Measurements from ENCODE around the gene DHRS13. TPM values are rescaled to one million over a fixed set of nuclear protein-coding genes. Genes with fewer than 3 reads are reported as not detected.

DHRS13 gene
- total and polyA plus RNA-seq, 2 experiments from 2014 or later, result 2.6 to 5.2 TPM

GRCh38 chr17:28950752-28951427 lies 48.0 kb upstream of the DHRS13 start:
- H3K4me2 ChIP-seq (ENCODE audit: unreplicated experiment), result peak overlapping the region; percentile 78
- 0 to 1% methylated on average over 16 to 50 of the region's 51 CpGs for WGBS, 2 experiments (ENCODE audit: low coverage in 1 of 2, low lambda C conversion rate in 2 of 2, missing lambda C conversion rate in 2 of 2)
- H3K9me3 ChIP-seq (ENCODE audit: low read depth), result no peaks in the 10 kb centered on the region
- H3K27me3 ChIP-seq (replicated peaks; ENCODE audit: insufficient read depth), result no peaks in the 10 kb centered on the region
- H3K4me3 ChIP-seq, result peak overlapping the region; percentile 87
- peak overlapping the region; percentile 21; the same call in 1 of the 2 replicates for H2AFZ ChIP-seq
- H3K79me2 ChIP-seq (ENCODE audit: insufficient read depth), result peaks cover 49% of the 10 kb centered on the region
- no peaks in the 10 kb centered on the region for H3K9me2 ChIP-seq (ENCODE audit: insufficient read depth)
- no peak for DNase-seq
- peaks cover 26% of the 10 kb centered on the region for H3K4me1 ChIP-seq (ENCODE audit: insufficient read depth)
- peak overlapping the region; percentile 86 for H3K9ac ChIP-seq
- peaks cover 35% of the 10 kb centered on the region for H3F3A ChIP-seq (ENCODE audit: insufficient read depth)
- TF ChIP-seq EZH2 (IDR thresholded peaks at IDR 0.05; ENCODE audit: insufficient read depth, poor library complexity, severe bottlenecking) (no peak), EZH2phosphoT487 (IDR thresholded peaks at IDR 0.05; ENCODE audit: insufficient read depth, low read depth) (no peak)
- H3K27ac ChIP-seq, result peak overlapping the region; percentile 88
- in situ Hi-C loops (cut with MboI), result no loop called here
- H3K36me3 ChIP-seq (ENCODE audit: low read depth), result peaks cover 4% of the 10 kb centered on the region; the same call in 1 of the 2 replicates
- no peaks in the 10 kb centered on the region for H4K20me1 ChIP-seq (ENCODE audit: insufficient read depth)

DNA sequence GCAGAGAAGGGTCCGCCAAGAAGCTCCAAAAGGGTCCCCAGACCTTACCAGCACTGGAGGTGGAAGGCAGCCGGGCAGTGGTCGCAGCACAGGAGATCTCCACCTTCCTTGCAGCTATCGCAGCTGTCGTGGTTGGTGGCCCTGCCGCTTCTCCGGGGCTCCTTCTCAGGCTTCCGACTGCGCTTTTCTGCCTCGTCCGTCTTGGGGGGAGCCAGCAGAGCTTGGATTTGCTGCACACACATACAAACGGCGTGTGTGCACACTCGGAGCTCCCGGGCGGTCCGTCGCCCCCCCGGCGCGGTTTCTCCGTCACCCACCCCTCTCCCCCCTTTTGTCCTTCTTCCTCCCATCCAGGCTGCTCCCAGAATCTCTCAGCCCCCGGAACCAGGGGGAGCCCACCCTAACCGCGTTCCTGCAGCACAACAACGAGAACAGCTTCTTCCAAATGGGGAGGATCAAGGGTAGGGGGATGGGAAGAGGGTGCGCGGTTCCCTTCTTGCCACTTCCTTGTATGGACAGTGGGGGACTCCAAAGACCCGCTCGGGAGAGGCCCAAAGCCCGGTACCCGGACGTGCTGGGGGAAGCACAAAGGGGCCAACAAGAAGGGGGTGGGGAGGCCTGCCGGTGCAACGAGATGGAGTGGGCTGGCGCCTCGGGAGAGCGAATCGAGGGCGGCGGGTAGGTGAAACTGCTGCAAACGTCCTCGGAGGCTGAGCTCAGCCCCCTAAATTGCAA lies 47.3 kb upstream of the DHRS13 start:
- peaks cover 33% of the 10 kb centered on the region for H3K4me1 ChIP-seq (ENCODE audit: insufficient read depth)
- no peaks in the 10 kb centered on the region for H3K9me3 ChIP-seq (ENCODE audit: low read depth)
- H3K27me3 ChIP-seq (replicated peaks; ENCODE audit: insufficient read depth), result no peaks in the 10 kb centered on the region
- H3K9me2 ChIP-seq (ENCODE audit: insufficient read depth), result no peaks in the 10 kb centered on the region
- peak overlapping the region; percentile 78 for H3K4me2 ChIP-seq (ENCODE audit: unreplicated experiment)
- peaks cover 42% of the 10 kb centered on the region for H3F3A ChIP-seq (ENCODE audit: insufficient read depth)
- peaks cover 56% of the 10 kb centered on the region for H3K79me2 ChIP-seq (ENCODE audit: insufficient read depth)
- in situ Hi-C loops (cut with MboI), result no loop called here
- TF ChIP-seq EZH2 (IDR thresholded peaks at IDR 0.05; ENCODE audit: insufficient read depth, poor library complexity, severe bottlenecking), result no peak
- no peak for TF ChIP-seq EZH2phosphoT487 (IDR thresholded peaks at IDR 0.05; ENCODE audit: insufficient read depth, low read depth)
- H2AFZ ChIP-seq, result peak overlapping the region; percentile 81
- peak overlapping the region; percentile 87 for H3K4me3 ChIP-seq
- H3K36me3 ChIP-seq (ENCODE audit: low read depth), result peaks cover 4% of the 10 kb centered on the region; the same call in 1 of the 2 replicates
- peak; percentile 61 for DNase-seq
- 0 to 1% methylated on average over 24 to 43 of the region's 43 CpGs for WGBS, 2 experiments (ENCODE audit: low coverage in 1 of 2, low lambda C conversion rate in 2 of 2, missing lambda C conversion rate in 2 of 2)
- no peaks in the 10 kb centered on the region for H4K20me1 ChIP-seq (ENCODE audit: insufficient read depth)
- peak overlapping the region; percentile 86 for H3K9ac ChIP-seq
- peak overlapping the region; percentile 88 for H3K27ac ChIP-seq

- peak; percentile 89 for DNase-seq
Observed at GRCh38 chr17:28949185-28950016, 46.5 kb upstream of the DHRS13 start.

GRCh38 chr17:28948873-28949184 lies 46.0 kb upstream of the DHRS13 start:
- H3K27ac ChIP-seq, result peak overlapping the region; percentile 88
- DNase-seq, result no peak
- peaks cover 70% of the 10 kb centered on the region for H3K79me2 ChIP-seq (ENCODE audit: insufficient read depth)
- 1 to 2% methylated on average over 13 to 15 of the region's 15 CpGs for WGBS, 2 experiments (ENCODE audit: low coverage in 1 of 2, low lambda C conversion rate in 2 of 2, missing lambda C conversion rate in 2 of 2)
- H3K4me3 ChIP-seq, result peak overlapping the region; percentile 87
- peaks cover 4% of the 10 kb centered on the region; the same call in 1 of the 2 replicates for H3K36me3 ChIP-seq (ENCODE audit: low read depth)
- H3K27me3 ChIP-seq (replicated peaks; ENCODE audit: insufficient read depth), result no peaks in the 10 kb centered on the region
- H2AFZ ChIP-seq, result peak overlapping the region; percentile 81
- peaks cover 47% of the 10 kb centered on the region for H3K4me1 ChIP-seq (ENCODE audit: insufficient read depth)
- H4K20me1 ChIP-seq (ENCODE audit: insufficient read depth), result peaks cover 3% of the 10 kb centered on the region; the same call in 1 of the 2 replicates
- H3K4me2 ChIP-seq (ENCODE audit: unreplicated experiment), result peak overlapping the region; percentile 78
- H3K9me2 ChIP-seq (ENCODE audit: insufficient read depth), result no peaks in the 10 kb centered on the region
- TF ChIP-seq EZH2phosphoT487 (IDR thresholded peaks at IDR 0.05; ENCODE audit: insufficient read depth, low read depth) (no peak), EZH2 (IDR thresholded peaks at IDR 0.05; ENCODE audit: insufficient read depth, poor library complexity, severe bottlenecking) (no peak)
- no peaks in the 10 kb centered on the region for H3K9me3 ChIP-seq (ENCODE audit: low read depth)
- peak overlapping the region; percentile 86 for H3K9ac ChIP-seq
- peaks cover 55% of the 10 kb centered on the region for H3F3A ChIP-seq (ENCODE audit: insufficient read depth)
- in situ Hi-C loops (cut with MboI), result no loop called here

More at GRCh38 chr17:28949185-28950016, 46.5 kb upstream of the DHRS13 start:
- no peaks in the 10 kb centered on the region for H3K9me3 ChIP-seq (ENCODE audit: low read depth)
- peak overlapping the region; percentile 86 for H3K9ac ChIP-seq
- no peak for TF ChIP-seq EZH2 (IDR thresholded peaks at IDR 0.05; ENCODE audit: insufficient read depth, poor library complexity, severe bottlenecking)
- TF ChIP-seq EZH2phosphoT487 (IDR thresholded peaks at IDR 0.05; ENCODE audit: insufficient read depth, low read depth), result no peak
- peak overlapping the region; percentile 81 for H2AFZ ChIP-seq
- peaks cover 41% of the 10 kb centered on the region for H3K4me1 ChIP-seq (ENCODE audit: insufficient read depth)
- H3K4me3 ChIP-seq, result peak overlapping the region; percentile 87
- H3K79me2 ChIP-seq (ENCODE audit: insufficient read depth), result peaks cover 64% of the 10 kb centered on the region
- peaks cover 4% of the 10 kb centered on the region; the same call in 1 of the 2 replicates for H3K36me3 ChIP-seq (ENCODE audit: low read depth)
- no peaks in the 10 kb centered on the region for H3K9me2 ChIP-seq (ENCODE audit: insufficient read depth)
- peak overlapping the region; percentile 78 for H3K4me2 ChIP-seq (ENCODE audit: unreplicated experiment)
- WGBS, 2 experiments (ENCODE audit: low coverage in 1 of 2, low lambda C conversion rate in 2 of 2, missing lambda C conversion rate in 2 of 2), result 1% methylated on average over 45 to 58 of the region's 61 CpGs
- no peaks in the 10 kb centered on the region for H3K27me3 ChIP-seq (replicated peaks; ENCODE audit: insufficient read depth)
- no peaks in the 10 kb centered on the region for H4K20me1 ChIP-seq (ENCODE audit: insufficient read depth)
- peak overlapping the region; percentile 88 for H3K27ac ChIP-seq
- H3F3A ChIP-seq (ENCODE audit: insufficient read depth), result peaks cover 50% of the 10 kb centered on the region
- in situ Hi-C loops (cut with MboI), result no loop called here

Data from GM23248 (cell line).